Hypothalamus (tissue), 51 donors: ENCODE results near the gene PIP5K1A.
"Not testable (repeated sequence)": the region's sequence is repeated elsewhere in the genome, so short reads cannot be mapped to it uniquely, and the experiment has no call there.

Source experiments
- DNase-seq, 51 donors: peaks; one replicate each; lab custom pipeline; 2025; lab: John Stamatoyannopoulos, UW

The PIP5K1A gene

DNA sequence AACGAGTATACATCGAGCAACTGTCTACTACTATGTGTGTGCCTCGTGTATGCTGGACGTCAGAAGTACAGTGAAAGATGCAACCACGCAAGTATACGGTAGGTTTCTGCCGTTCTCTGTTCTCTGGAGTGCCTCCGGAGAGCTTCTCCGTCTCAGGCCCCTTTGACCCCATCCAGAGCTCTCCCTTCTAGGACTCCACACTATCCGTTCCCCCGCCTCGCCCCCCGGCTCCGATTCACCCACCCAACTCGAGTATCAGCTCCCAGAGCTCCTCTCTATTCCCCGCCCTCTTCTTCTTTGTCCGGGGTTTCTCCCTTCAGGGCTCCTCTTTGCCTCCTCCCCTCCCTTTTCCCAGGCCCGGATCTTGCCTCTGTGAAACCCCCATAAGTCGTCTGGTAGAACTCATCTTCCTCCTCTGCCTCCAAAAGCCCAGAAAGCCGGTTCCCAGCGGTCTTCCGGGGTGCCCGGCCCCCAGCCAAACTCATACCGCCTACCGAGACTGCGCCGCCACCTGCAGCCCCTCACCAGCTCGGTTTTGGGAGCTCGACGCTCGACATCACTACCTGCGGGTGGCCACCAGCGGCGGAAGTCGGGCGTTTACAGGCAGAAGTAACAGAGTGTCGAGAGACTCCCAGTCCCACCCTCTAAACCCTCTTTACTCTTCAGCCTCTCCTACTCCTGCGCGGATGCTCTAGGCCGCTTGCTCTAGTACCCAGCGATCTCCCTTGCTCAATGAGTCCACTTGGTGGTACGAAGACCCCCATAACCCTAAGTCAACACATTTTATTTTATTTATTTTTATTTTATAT is 8.5 kb upstream of the PIP5K1A start, which contains the start of gene VPS72:
TSS of gene VPS72 (minus strand) at position 561 of the 809 bp plus-strand sequence. CDS start at position 485, 76 bp downstream.
- DNase-seq, result peak; percentile 15 to 90 (median 76)

DNA sequence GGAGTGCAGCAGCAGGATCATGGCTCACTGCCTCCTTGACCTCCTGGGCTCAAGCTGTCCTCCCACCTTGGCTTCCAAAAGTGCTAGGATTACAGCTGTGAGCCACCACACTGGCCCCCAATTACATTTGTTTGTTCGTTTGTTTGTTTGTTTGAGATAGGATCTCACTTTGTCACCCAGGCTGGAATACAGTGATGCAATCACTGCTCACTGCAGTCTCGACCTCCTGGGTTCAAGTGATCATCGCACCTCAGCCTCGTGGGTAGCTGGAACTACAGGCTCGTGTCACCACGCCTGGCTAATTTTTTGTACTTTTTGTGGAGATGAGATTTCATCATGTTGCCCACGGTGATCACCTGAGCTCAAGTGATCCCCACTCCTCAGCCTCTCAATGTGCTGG is 6.3 kb upstream of the PIP5K1A start:
- DNase-seq, result no peak

DNA sequence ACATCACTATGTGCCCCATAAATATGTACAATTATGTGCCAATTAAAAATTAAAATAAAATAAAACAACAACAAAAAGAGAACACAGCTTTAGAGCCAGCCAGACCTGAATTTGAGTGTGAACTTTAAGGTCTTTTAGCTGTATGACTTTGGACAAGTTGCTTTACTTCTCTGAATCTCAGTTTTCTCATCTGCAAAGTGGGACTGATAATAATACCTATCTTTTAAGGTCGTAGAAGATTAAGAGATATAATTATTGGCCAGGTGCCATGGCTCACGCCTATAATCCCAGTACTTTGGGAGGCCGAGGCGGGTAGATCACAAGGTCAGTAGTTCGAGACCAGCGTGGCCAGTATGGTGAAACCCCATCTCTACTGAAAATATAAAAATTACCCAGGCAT is 5.0 kb upstream of the PIP5K1A start:
- no peak for DNase-seq

DNA sequence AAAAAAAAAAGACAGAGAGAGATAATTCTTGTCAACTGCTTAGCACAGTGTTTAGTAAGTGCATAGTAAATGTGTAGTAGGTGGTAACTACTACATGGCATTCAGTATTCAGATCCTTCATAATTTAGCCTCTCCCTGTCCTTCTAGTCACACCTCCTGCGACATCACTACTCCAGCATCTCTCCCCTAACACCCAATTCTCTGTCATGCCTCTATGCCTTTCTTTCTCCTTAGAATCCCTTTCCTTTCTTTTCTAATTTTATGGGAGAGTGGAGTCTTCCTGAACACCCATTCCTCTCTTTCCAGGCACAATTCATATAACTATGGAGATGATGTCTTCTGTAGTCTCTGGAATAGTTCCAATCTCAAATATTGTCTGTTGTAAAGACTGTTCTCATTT is 4.5 kb upstream of the PIP5K1A start:
- DNase-seq, result no peak

DNA sequence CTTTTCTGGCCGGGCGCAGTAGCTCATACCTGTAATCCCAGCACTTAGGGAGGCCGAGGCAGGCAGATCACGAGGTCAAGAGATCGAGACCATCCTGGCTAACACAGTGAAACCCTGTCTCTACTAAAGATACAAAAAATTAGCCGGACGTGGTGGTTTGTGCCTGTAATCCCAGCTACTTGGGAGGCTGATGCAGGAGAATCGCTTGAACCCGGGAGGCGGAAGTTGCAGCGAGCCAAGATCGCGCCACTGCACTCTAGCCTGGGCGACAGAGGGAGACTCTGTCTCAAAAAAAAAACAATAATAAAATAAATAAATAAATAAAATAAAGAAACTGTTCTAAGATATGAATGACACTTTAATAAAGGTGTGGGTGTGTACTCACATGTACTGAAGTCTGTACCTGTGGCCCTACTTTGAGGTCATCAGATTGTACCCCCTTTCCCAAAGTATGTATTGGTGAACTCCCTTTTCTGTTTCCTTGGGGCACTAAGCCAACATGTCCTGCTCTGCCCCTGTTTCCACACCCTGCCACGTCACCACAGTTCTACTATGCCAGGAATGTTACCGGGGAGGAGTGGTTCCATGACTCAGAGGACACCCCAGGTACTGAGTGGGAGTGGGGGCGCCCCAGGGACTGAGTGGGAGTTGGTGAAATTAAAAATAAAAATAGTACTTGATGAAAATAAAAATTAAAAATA is 3.3 kb upstream of the PIP5K1A start:
- not testable (repeated sequence) for DNase-seq

DNA sequence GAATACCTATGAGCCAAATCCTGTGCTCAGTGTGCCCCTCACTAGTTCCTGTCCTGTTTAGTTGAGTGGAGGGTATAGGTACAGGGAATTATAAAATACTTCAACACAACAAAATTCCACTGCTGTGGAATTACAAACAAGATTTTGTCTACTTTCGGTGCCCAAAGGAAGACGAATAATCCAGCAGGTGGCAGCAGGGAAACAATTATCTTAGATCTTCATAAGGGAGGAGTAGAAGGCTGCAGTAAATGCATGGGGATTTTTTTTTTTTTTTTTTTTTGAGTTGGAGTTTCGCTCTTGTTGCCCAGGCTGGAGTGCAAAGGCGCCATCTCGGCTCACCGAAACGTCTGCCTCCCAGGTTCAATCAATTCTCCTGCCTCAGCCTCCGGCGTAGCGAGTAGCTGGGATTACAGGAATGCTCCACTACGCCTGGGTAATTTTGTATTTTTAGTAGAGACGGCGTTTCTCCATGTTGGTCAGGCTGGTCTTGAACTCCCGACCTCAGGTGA is 2.0 kb upstream of the PIP5K1A start:
- DNase-seq, result peak in 27 of 51 donors; percentile 3 to 78 (median 20)

DNA sequence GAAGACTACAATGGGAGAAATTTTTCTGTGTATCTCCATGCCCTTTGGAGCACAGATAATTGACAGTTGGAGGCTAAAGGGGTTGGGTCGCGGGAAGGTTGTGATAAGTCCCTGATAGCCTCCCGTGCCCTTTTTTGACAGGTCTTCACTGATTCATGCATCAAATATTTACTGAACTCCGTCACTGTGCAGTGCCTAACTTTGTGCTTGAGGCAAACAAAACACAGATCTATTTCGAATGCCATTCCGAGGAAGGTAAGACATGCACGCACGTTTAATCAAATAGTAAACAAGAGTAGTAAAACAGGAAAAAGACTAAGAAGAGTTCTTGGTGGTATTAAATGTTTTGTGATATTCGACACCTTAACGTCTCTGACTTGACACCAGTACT is 494 bp upstream of the PIP5K1A start:
- DNase-seq, result no peak

DNA sequence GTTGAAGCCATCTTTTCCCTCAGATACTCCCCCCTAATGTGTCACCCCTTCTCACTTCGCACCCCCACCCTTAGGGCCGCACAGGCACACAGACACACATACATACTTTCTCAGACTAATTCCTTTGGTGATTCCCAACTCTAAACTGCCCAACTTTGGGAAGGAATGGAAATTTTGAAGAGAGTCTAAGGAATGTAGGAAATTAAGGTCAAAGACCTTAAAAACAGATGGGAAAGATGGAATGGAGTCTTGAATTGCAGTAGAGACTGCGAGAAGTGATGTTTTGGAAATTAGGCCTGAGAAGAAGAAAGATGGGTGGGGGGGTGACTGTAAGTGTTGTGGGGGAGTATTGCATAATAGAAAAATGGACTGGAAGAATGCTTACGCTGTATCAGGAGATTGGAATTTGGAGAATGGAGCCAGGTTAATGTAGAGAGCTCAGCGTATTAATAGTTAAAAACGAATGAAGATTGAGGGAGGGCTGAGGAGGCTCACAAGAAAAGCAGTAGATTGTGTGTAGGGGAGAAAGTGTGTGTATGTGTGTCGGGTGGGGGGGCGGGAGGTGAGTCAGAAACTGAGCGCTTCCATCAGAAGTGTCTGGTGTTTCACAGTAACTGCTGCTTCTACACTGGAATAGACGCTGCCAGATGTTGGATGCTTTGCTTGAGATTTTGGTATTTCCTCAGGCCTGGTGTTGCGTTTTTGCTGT is 1.7 kb downstream of the PIP5K1A start:
- DNase-seq, result peak in 3 of 51 donors; percentile 3 to 29 (median 5)

DNA sequence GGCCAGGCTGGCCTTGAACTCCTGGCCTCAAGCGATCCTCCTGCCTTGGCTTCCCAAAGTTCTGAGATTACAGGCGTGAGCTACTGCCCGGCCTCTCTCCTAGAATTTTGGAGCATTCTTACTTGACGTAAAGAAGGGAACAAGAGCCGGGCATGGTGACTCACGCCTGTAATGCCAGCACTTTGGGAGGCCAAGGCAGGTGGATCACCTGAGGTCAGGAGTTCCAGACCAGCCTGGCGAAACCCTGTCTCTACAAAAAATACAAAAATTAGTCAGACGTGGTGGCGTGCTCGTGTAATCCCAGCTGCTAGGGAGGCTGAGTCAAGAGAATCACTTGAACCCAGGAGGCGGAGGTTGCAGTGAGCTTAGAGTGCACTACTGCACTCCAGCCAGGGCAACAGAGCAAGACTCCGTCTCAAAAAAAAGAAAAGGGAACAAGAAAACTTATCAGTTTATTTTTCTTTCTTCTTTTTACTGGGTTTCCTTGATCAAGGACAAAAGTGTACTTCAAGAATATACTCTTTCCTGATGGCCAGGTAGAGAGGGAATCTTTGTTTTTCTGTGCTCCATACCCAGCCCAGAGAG is 7.1 kb downstream of the PIP5K1A start:
- DNase-seq, result not testable (repeated sequence)

DNA sequence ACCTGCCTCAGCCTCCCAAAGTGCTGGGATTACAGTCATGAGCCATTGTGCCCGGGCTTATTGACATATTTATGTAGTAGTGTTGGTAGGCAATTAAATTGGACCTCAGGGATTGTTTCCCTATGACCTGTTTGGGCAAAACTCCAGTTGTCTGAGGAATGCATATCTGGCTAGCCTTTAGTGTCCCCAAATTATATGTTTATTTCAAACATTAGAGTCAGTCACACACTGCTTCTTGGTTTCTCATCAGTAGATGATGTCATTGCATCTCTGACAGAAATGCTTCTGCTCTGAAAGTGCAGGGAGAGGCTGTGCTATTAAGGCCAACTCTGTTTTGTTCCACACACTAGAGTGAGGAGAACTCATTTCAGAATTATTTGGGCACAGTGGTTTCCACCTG is 12.5 kb downstream of the PIP5K1A start:
- DNase-seq, result no peak

DNA sequence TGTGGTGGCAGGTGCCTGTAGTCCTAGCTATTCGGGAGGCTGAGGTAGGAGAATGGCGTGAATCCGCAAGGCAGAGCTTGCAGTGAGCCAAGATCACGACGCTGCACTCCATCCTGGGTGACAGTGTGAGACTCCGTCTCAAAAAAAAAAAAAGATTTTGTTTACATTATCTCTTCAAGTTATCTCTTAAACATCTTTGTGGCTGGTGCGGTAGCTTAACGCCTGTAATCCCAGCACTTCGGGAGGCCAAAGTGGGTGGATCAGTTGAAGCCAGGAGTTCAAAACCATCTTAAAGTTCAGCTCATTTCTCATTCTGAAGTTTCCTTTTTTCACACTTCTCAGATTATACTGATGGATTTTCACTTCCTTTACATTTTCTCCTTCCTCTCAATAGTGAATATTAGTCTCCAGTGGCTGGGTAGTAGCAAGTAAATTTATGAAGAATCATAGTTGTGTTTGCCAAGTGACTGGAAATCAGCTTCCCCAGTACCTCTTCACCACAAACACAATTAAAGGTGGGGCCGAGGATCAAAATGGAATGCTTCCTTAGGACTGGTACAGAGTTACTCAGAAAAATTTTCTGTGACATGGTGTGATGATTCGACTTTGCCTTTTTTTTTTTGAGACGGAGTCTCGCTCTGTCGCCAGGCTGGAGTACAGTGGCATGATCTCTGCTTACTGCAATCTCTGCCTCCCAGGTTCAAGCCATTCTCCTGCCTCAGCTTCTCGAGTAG is 13.8 kb downstream of the PIP5K1A start:
- DNase-seq, result no peak

DNA sequence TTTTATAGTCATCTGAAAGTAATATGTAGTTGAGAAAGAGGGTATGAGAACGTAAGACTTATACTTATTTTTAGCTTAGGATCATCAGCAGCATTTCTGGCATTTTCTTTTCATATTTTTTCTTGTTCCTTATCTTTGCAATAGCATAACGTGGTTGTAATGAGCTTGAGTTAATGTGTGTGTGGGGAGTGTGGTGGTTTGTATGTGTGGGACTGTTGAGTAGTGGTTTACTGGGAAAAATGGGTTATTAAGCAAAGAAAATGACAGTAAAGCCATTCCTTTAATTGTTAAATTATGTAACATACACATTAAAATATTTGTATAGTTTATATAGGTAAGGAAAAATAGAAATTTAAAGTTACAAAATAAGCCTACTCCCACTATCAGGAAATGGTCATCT is 15.2 kb downstream of the PIP5K1A start:
- no peak for DNase-seq

DNA sequence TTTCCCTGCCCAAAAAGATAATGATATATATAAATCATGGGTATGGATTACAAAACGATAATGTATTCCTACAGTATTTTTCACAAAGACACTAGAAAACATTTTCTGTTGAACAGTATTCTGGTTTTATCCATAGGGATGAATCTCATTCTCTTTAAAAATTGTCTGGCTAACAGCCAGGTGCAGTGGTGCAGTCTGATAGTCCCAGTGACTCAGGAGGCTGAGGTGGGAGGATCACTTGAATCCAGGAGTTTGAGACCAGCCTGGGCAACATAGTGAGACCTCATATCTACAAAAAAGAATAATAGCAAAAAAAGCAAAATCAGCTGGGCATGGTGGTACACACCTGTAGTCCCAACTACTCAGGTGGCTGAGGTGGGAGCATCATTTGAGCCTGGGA is 23.3 kb downstream of the PIP5K1A start:
- no peak for DNase-seq

DNA sequence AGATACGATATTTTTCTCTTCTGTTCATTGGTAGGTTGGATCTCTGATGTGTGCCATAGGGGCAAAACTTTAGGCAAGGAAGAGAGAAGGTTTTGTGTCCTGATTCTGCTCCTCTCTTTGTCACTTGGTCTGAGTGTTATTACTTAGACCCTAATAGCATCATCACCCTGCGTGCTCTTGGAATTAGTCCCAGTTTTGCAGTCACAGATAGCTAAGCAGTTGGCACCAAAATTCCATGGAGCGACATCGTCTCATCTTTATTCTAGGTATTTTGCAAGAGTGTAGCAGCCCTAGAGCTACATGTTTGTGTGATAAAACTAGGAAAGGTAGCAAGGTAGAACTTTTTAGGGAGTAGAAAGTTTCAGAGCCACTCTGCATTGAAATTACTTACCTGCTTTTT is 23.8 kb downstream of the PIP5K1A start:
- DNase-seq, result no peak

DNA sequence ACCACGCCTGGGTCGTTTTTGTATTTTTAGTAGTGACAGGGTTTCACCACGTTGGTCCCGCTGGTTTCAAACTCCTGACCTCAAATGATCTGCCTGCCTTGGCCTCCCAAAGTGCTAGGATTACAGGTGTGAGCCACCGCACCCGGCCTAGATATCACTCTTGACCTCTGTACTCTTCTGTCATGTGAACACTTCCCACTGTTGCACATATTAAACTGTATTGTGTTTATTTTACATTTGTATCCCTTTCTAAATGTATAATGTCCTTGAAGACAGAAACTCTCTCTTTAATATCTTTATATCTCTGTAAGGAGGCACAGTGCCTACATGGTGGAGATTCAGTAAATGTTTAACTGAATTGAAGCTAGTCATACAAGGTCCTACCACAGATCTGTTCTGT is 36.9 kb downstream of the PIP5K1A start:
- DNase-seq, result no peak

DNA sequence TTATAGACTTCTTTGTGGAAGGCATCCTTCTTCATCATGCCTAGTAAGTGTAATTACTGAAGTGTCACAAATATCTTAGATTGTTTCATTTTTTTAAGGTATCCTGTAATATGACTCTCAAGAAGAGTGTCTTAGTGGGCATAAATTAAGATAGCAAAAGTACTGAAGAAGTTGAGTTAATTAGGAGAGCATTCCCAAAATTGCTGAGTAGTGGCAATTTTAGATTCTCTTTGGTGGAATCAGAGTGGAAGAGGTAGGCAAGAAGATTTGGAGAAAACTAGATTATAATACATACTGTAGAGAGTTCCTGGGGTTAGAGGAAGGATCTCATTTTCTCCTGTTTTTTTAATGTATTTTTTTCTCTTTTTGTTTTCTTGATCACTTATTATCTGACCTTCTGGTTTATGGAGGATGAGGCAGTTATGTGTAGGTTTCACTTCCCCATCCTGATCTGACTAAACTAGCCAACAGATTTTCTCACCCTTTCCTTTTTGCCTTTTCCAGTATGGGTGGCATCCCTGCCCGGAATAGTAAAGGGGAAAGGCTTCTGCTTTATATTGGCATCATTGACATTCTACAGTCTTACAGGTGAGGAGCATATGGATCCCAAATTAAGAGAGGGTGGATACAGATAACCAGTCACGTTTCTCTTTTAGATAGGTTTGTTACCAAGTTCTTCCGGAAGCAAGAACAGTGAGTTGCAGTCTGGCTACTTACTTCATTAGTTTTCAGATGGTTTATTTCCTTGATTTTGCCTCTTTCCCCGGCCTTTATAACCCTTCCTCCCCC is 39.5 kb downstream of the PIP5K1A start:
- DNase-seq, result no peak

DNA sequence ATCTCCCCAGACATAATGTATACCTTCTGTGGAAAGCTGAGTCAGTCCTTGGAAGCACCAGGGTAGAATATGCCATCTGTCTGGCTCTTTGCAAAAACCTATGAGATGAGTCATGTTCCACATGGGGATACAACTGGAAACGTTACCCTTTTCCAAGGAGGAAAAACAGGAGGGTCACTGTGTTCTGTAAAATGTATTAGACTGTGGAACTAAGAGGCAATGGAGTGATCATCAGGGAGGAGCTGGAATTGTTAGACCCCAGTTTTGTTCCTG is 40.1 kb downstream of the PIP5K1A start:
- DNase-seq, result peak in 1 of 51 donors; percentile 2

DNA sequence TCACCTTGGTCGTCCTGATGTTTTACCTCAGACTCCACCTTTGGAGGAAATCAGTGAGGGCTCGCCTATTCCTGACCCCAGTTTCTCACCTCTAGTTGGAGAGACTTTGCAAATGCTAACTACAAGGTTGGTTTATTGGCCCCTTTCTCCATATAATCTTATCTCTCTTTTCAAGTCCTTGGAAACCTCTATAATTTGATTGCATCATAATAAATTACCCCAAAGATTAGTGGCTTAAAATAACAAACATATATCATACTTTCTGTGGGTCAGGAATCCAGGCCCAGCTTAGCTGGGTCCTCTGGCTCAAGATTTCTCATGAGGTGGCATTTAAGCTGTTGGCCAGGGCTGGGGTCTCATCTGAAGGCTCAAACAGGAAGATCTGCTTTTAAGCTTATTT is 44.1 kb downstream of the PIP5K1A start:
- no peak for DNase-seq

DNA sequence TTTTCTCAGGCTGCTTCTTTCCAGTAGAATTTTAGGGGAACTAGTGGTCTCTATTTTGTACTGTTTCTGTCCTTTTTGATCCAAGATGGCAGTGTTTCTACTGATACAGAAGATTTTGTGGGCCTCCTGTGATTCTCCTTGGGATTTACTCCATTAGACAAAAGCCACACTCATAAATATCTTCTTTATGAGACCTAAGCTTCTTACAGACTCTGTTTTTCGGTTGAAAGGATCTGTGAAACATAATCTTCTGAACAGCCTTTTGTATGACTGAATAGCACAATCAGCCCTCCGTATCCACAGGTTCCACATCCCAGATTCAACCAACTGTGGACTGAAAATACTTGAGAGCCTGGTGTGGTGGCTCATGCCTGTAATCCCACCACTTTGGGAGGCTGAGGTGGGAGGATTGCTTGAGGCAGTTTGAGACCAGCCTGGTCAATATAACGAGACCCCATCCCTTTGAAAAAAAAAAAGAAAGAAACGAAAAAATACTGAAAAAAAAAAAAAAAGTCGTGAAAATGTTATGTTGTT is 45.4 kb downstream of the PIP5K1A start:
- DNase-seq, result no peak
